ENCODE results near the gene SMYD3. TPM values are rescaled to one million over a fixed set of nuclear protein-coding genes. Genes with fewer than 3 reads are reported as not detected.

The SMYD3 gene
- total and polyA plus RNA-seq, 8 donors = 20.4 to 35.1 (median 24.3) TPM

- Histone ChIP-seq H3K9me3 (no peaks in the 10 kb centered on the region), H3K27me3 (no peaks in the 10 kb centered on the region), H3K27ac (no peak overlapping the region), H3K36me3 (no peaks in the 10 kb centered on the region), H3K4me1 (no peaks in the 10 kb centered on the region), H3K4me3 (no peak overlapping the region)
- TF ChIP-seq CTCF (IDR thresholded peaks at IDR 0.05) = no peak
- DNase-seq (no peak), ATAC-seq (no peak)
- intact Hi-C loops (cut with DNase I) = no loop called here
Measured at GRCh38 chr1:246420300-246420699, 86.8 kb downstream of the SMYD3 start.

GRCh38 chr1:246418565-246419312 lies 88.3 kb downstream of the SMYD3 start:
- H3K27ac ChIP-seq = no peak overlapping the region
- H3K27me3 ChIP-seq = no peaks in the 10 kb centered on the region
- TF ChIP-seq CTCF (IDR thresholded peaks at IDR 0.05) = no peak
- intact Hi-C loops (cut with DNase I) = no loop called here
- no peak overlapping the region for H3K4me3 ChIP-seq
- no peaks in the 10 kb centered on the region for H3K36me3 ChIP-seq
- no peak for ATAC-seq
- no peak for DNase-seq
- H3K9me3 ChIP-seq = no peaks in the 10 kb centered on the region
- no peaks in the 10 kb centered on the region for H3K4me1 ChIP-seq

- DNase-seq (no peak), ATAC-seq (no peak)
- H3K36me3 ChIP-seq = no peaks in the 10 kb centered on the region
- no peak for TF ChIP-seq CTCF (IDR thresholded peaks at IDR 0.05)
- no peaks in the 10 kb centered on the region for H3K4me1 ChIP-seq
- H3K4me3 ChIP-seq = no peak overlapping the region
- no peaks in the 10 kb centered on the region for H3K9me3 ChIP-seq
- no peak overlapping the region for H3K27ac ChIP-seq
- intact Hi-C loops (cut with DNase I) = no loop called here
- no peaks in the 10 kb centered on the region for H3K27me3 ChIP-seq
Measured at GRCh38 chr1:246417813-246418564, 89.1 kb downstream of the SMYD3 start.

GRCh38 chr1:246417152-246417812 lies 89.8 kb downstream of the SMYD3 start:
- ATAC-seq = no peak
- H3K4me3 ChIP-seq = no peak overlapping the region
- DNase-seq = no peak
- H3K4me1 ChIP-seq = no peaks in the 10 kb centered on the region
- intact Hi-C loops (cut with DNase I) = no loop called here
- H3K36me3 ChIP-seq = no peaks in the 10 kb centered on the region
- H3K9me3 ChIP-seq = no peaks in the 10 kb centered on the region
- no peak for TF ChIP-seq CTCF (IDR thresholded peaks at IDR 0.05)
- no peaks in the 10 kb centered on the region for H3K27me3 ChIP-seq
- no peak overlapping the region for H3K27ac ChIP-seq

GRCh38 chr1:246416261-246416660 lies 90.8 kb downstream of the SMYD3 start:
- ATAC-seq = no peak
- no peak for TF ChIP-seq CTCF (IDR thresholded peaks at IDR 0.05)
- no peak overlapping the region for H3K27ac ChIP-seq
- H3K36me3 ChIP-seq = no peaks in the 10 kb centered on the region
- H3K4me1 ChIP-seq = no peaks in the 10 kb centered on the region
- no peak for DNase-seq
- intact Hi-C loops (cut with DNase I) = no loop called here
- no peaks in the 10 kb centered on the region for H3K9me3 ChIP-seq
- no peaks in the 10 kb centered on the region for H3K27me3 ChIP-seq
- H3K4me3 ChIP-seq = no peak overlapping the region
